ENCODE data around the gene TTC6.

TTC6 gene

GRCh38 chr14:37595809-37596621 is 586 bp downstream of the TTC6 start:
- H3K27ac ChIP-seq (replicated peaks), result no peak overlapping the region
- peak overlapping the region; percentile 40 for H3K4me3 ChIP-seq (replicated peaks; ENCODE audit: insufficient read depth, low read length)
- TF ChIP-seq GABPA (IDR thresholded peaks at IDR 0.05; ENCODE audit: low read depth) (no peak), POLR2AphosphoS5 (IDR thresholded peaks at IDR 0.05; ENCODE audit: low read depth) (no peak), SPI1 (IDR thresholded peaks at IDR 0.05; ENCODE audit: borderline replicate concordance, low read depth) (no peak)
- TF ChIP-seq, protein P1, sequence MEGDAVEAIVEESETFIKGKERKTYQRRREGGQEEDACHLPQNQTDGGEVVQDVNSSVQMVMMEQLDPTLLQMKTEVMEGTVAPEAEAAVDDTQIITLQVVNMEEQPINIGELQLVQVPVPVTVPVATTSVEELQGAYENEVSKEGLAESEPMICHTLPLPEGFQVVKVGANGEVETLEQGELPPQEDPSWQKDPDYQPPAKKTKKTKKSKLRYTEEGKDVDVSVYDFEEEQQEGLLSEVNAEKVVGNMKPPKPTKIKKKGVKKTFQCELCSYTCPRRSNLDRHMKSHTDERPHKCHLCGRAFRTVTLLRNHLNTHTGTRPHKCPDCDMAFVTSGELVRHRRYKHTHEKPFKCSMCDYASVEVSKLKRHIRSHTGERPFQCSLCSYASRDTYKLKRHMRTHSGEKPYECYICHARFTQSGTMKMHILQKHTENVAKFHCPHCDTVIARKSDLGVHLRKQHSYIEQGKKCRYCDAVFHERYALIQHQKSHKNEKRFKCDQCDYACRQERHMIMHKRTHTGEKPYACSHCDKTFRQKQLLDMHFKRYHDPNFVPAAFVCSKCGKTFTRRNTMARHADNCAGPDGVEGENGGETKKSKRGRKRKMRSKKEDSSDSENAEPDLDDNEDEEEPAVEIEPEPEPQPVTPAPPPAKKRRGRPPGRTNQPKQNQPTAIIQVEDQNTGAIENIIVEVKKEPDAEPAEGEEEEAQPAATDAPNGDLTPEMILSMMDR (IDR thresholded peaks at IDR 0.05; ENCODE audit: insufficient read depth, low read length), result no peak
- TF ChIP-seq, protein P2, sequence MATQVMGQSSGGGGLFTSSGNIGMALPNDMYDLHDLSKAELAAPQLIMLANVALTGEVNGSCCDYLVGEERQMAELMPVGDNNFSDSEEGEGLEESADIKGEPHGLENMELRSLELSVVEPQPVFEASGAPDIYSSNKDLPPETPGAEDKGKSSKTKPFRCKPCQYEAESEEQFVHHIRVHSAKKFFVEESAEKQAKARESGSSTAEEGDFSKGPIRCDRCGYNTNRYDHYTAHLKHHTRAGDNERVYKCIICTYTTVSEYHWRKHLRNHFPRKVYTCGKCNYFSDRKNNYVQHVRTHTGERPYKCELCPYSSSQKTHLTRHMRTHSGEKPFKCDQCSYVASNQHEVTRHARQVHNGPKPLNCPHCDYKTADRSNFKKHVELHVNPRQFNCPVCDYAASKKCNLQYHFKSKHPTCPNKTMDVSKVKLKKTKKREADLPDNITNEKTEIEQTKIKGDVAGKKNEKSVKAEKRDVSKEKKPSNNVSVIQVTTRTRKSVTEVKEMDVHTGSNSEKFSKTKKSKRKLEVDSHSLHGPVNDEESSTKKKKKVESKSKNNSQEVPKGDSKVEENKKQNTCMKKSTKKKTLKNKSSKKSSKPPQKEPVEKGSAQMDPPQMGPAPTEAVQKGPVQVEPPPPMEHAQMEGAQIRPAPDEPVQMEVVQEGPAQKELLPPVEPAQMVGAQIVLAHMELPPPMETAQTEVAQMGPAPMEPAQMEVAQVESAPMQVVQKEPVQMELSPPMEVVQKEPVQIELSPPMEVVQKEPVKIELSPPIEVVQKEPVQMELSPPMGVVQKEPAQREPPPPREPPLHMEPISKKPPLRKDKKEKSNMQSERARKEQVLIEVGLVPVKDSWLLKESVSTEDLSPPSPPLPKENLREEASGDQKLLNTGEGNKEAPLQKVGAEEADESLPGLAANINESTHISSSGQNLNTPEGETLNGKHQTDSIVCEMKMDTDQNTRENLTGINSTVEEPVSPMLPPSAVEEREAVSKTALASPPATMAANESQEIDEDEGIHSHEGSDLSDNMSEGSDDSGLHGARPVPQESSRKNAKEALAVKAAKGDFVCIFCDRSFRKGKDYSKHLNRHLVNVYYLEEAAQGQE (IDR thresholded peaks at IDR 0.05; ENCODE audit: insufficient replicate concordance, low read depth), result no peak
- peak; percentile 45 to 58 for DNase-seq (ENCODE audit: low read depth in 1 of 2, low spot score in 1 of 2)
- peaks cover 64% of the 10 kb centered on the region for H3K27me3 ChIP-seq (ENCODE audit: insufficient read depth, poor library complexity, severe bottlenecking)

GRCh38 chr14:37596790-37597472 is 1.5 kb downstream of the TTC6 start:
- no peak overlapping the region for H3K27ac ChIP-seq (replicated peaks)
- TF ChIP-seq POLR2AphosphoS5 (IDR thresholded peaks at IDR 0.05; ENCODE audit: low read depth) (no peak), GABPA (IDR thresholded peaks at IDR 0.05; ENCODE audit: low read depth) (no peak), SPI1 (IDR thresholded peaks at IDR 0.05; ENCODE audit: borderline replicate concordance, low read depth) (no peak)
- TF ChIP-seq, protein P2 (IDR thresholded peaks at IDR 0.05; ENCODE audit: insufficient replicate concordance, low read depth), result no peak
- TF ChIP-seq, protein P1 (IDR thresholded peaks at IDR 0.05; ENCODE audit: insufficient read depth, low read length), result no peak

GRCh38 chr14:37597538-37597913 is 2.1 kb downstream of the TTC6 start:
- no peak overlapping the region for H3K4me3 ChIP-seq (replicated peaks; ENCODE audit: insufficient read depth, low read length)
- TF ChIP-seq, protein P2 (IDR thresholded peaks at IDR 0.05; ENCODE audit: insufficient replicate concordance, low read depth), result no peak
- no peak for TF ChIP-seq GABPA (IDR thresholded peaks at IDR 0.05; ENCODE audit: low read depth)
- TF ChIP-seq SPI1 (IDR thresholded peaks at IDR 0.05; ENCODE audit: borderline replicate concordance, low read depth), result no peak
- no peak for TF ChIP-seq POLR2AphosphoS5 (IDR thresholded peaks at IDR 0.05; ENCODE audit: low read depth)
- TF ChIP-seq, protein P1 (IDR thresholded peaks at IDR 0.05; ENCODE audit: insufficient read depth, low read length), result no peak
- DNase-seq (ENCODE audit: low read depth in 1 of 2, low spot score in 1 of 2), result no peak
- H3K27ac ChIP-seq (replicated peaks), result no peak overlapping the region
- H3K27me3 ChIP-seq (ENCODE audit: insufficient read depth, poor library complexity, severe bottlenecking), result peaks cover 65% of the 10 kb centered on the region

More at GRCh38 chr14:37596790-37597472, 1.5 kb downstream of the TTC6 start:
- DNase-seq (ENCODE audit: low read depth in 1 of 2, low spot score in 1 of 2), result no peak
- Histone ChIP-seq H3K4me3 (replicated peaks; ENCODE audit: insufficient read depth, low read length) (no peak overlapping the region), H3K27me3 (ENCODE audit: insufficient read depth, poor library complexity, severe bottlenecking) (peaks cover 61% of the 10 kb centered on the region)
